Loucy (cell line): ENCODE measurements around the gene S100A11.

ENCODE experiments used
- H2AFZ ChIP-seq: fragments of 200-600 bp; sonication (generic); 2 replicates; pipeline ENCODE4 v1.6.0; 2016; ENCODE audit warnings: antibody characterized with exemption, mild to moderate bottlenecking, low read length, moderate library complexity
- H3F3A ChIP-seq: fragments of 200-600 bp; 2 replicates; pipeline ENCODE4 v1.6.0; 2016; ENCODE audit warnings: antibody characterized with exemption, low read depth, mild to moderate bottlenecking
- H3K27me3 ChIP-seq: fragments of 200-600 bp; sonication (generic); 2 replicates; pipeline ENCODE4 v1.6.1; 2014; ENCODE audit warnings: low read length, mild to moderate bottlenecking; ENCODE audit not compliant: insufficient read depth, poor library complexity, severe bottlenecking
- H3K36me3 ChIP-seq: fragments of 200-600 bp; sonication (generic); 2 replicates; pipeline ENCODE4 v1.6.1; 2016; ENCODE audit warnings: low read length; ENCODE audit not compliant: insufficient read depth
- H3K4me1 ChIP-seq: fragments of 200-600 bp; sonication (generic); 2 replicates; pipeline ENCODE4 v1.5.1; 2014; ENCODE audit warnings: low read length, mild to moderate bottlenecking; ENCODE audit not compliant: insufficient read depth, poor library complexity, severe bottlenecking
- H3K4me2 ChIP-seq: fragments of 200-600 bp; sonication (generic); 2 replicates; pipeline ENCODE4 v1.6.0; 2014; ENCODE audit warnings: antibody characterized with exemption, low read length, low read depth, mild to moderate bottlenecking; ENCODE audit not compliant: poor library complexity, severe bottlenecking
- H3K4me3 ChIP-seq: fragments of 200-600 bp; sonication (generic); 2 replicates; pipeline ENCODE4 v1.5.1; 2014; ENCODE audit warnings: low read length, mild to moderate bottlenecking, mixed read lengths; ENCODE audit not compliant: poor library complexity, severe bottlenecking
- H3K79me2 ChIP-seq: fragments of 200-600 bp; sonication (generic); 2 replicates; pipeline ENCODE4 v1.6.1; 2014; ENCODE audit warnings: low read length; ENCODE audit not compliant: insufficient read depth
- H3K9ac ChIP-seq: fragments of 200-600 bp; sonication (generic); 2 replicates; pipeline ENCODE4 v1.6.0; 2014; ENCODE audit warnings: mild to moderate bottlenecking, low read depth, low read length, moderate library complexity; ENCODE audit not compliant: poor library complexity, severe bottlenecking
- H3K9me2 ChIP-seq: fragments of 200-600 bp; sonication (generic); replicated peaks from 2 replicates; pipeline ENCODE4 v1.6.1; 2016; ENCODE audit warnings: low read depth, low read length, mixed read lengths
- H3K9me3 ChIP-seq: fragments of 200-600 bp; sonication (generic); 2 replicates; pipeline ENCODE4 v1.6.1; 2014; ENCODE audit warnings: mild to moderate bottlenecking, antibody characterized with exemption, low read length, low read depth; ENCODE audit not compliant: insufficient read depth
- H4K20me1 ChIP-seq: fragments of 200-600 bp; sonication (generic); 2 replicates; pipeline ENCODE4 v1.6.0; 2014; ENCODE audit warnings: antibody characterized with exemption, low read length, mild to moderate bottlenecking; ENCODE audit not compliant: insufficient read depth, poor library complexity, severe bottlenecking
- EZH2phosphoT487 ChIP-seq: fragments of 200-600 bp; IDR thresholded peaks from 2 replicates; pipeline ENCODE4 v1.6.1; 2018; ENCODE audit warnings: antibody characterized with exemption, mild to moderate bottlenecking, moderate library complexity, borderline replicate concordance
- TF ChIP-seq, protein P1 (sequence below): fragments of 200-600 bp; sonication (generic); conservative IDR thresholded peaks from 2 replicates; pipeline ENCODE4 v1.5.1; 2014; ENCODE audit warnings: mild to moderate bottlenecking, antibody characterized with exemption, low read length

S100A11 gene

DNA sequence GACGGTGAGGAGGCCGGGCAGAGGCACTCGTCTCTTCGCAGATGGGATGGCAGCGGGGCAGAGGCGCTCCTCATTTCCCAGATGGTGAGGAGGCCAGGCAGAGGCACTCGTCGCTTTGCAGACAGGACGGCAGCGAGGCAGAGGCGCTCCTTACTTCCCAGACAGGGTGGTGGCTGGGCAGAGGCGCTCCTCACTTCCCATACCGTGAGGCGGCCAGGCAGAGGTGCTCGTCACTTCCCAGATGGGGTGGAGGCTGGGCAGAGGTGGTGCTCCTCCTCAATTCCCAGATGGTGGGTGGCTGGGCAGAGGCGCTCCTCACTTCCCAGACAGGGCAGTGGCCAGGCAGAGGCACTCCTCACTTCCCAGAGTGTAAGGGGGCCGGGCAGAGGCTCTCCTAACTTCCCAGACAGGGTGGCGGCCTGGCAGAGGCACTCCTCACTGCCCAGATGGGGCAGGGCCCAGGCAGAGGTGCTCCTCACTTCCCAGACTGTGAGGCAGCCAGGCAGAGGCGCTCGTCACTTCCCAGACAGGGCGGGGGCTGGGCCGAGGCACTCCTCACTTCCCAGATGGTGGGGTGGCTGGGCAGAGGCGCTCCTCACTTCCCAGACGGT is 42.1 kb upstream of the S100A11 start:
- TF ChIP-seq EZH2phosphoT487, result no peak
- TF ChIP-seq, protein P1, sequence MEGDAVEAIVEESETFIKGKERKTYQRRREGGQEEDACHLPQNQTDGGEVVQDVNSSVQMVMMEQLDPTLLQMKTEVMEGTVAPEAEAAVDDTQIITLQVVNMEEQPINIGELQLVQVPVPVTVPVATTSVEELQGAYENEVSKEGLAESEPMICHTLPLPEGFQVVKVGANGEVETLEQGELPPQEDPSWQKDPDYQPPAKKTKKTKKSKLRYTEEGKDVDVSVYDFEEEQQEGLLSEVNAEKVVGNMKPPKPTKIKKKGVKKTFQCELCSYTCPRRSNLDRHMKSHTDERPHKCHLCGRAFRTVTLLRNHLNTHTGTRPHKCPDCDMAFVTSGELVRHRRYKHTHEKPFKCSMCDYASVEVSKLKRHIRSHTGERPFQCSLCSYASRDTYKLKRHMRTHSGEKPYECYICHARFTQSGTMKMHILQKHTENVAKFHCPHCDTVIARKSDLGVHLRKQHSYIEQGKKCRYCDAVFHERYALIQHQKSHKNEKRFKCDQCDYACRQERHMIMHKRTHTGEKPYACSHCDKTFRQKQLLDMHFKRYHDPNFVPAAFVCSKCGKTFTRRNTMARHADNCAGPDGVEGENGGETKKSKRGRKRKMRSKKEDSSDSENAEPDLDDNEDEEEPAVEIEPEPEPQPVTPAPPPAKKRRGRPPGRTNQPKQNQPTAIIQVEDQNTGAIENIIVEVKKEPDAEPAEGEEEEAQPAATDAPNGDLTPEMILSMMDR, result no peak
- Histone ChIP-seq H3K36me3 (no peaks in the 10 kb centered on the region), H3K4me2 (no peak overlapping the region), H3K9me2 (no peaks in the 10 kb centered on the region), H3K27me3 (no peaks in the 10 kb centered on the region), H3K4me1 (peaks cover 11% of the 10 kb centered on the region), H3K9ac (no peak overlapping the region), H4K20me1 (no peaks in the 10 kb centered on the region), H3K79me2 (no peaks in the 10 kb centered on the region), H2AFZ (no peak overlapping the region), H3K4me3 (no peak overlapping the region), H3F3A (0 out of 2 replicates have a peak, but pooled peaks cover 3% of the 10 kb centered on the region), H3K9me3 (no peaks in the 10 kb centered on the region)

GRCh38 chr1:152072311-152072710 is 35.5 kb upstream of the S100A11 start:
- Histone ChIP-seq H3K9me2 (no peaks in the 10 kb centered on the region), H3K4me1 (peaks cover 18% of the 10 kb centered on the region), H3K9ac (no peak overlapping the region), H3K27me3 (no peaks in the 10 kb centered on the region), H4K20me1 (no peaks in the 10 kb centered on the region), H2AFZ (no peak overlapping the region), H3K4me3 (no peak overlapping the region), H3K9me3 (no peaks in the 10 kb centered on the region), H3K4me2 (no peak overlapping the region), H3K36me3 (no peaks in the 10 kb centered on the region), H3K79me2 (no peaks in the 10 kb centered on the region), H3F3A (no peaks in the 10 kb centered on the region)
- TF ChIP-seq, protein P1, result no peak
- TF ChIP-seq EZH2phosphoT487, result no peak

- peaks cover 16% of the 10 kb centered on the region for H3K4me1 ChIP-seq
- no peak overlapping the region for H3K9ac ChIP-seq
- H3F3A ChIP-seq, result no peaks in the 10 kb centered on the region
- no peaks in the 10 kb centered on the region for H3K36me3 ChIP-seq
- TF ChIP-seq, protein P1, result no peak
- no peak for TF ChIP-seq EZH2phosphoT487
- H3K27me3 ChIP-seq, result no peaks in the 10 kb centered on the region
- H3K4me3 ChIP-seq, result no peak overlapping the region
- no peaks in the 10 kb centered on the region for H3K9me3 ChIP-seq
- no peaks in the 10 kb centered on the region for H3K79me2 ChIP-seq
- H3K9me2 ChIP-seq, result no peaks in the 10 kb centered on the region
- no peak overlapping the region for H2AFZ ChIP-seq
- H4K20me1 ChIP-seq, result no peaks in the 10 kb centered on the region
- no peak overlapping the region for H3K4me2 ChIP-seq
Observed at GRCh38 chr1:152071123-152071522, 34.3 kb upstream of the S100A11 start.
